Psoas muscle (tissue), 8 donors: ENCODE measurements around the gene TMEM123. TPM values are rescaled to one million over a fixed set of nuclear protein-coding genes. Genes with fewer than 3 reads are reported as not detected.

ENCODE experiments used
- ATAC-seq, 4 donors: fragments of 200-7000 bp; cut with Tn5 transposase; one replicate each; pipeline ENCODE4 v1.9.1; 2020; ENCODE audit warnings: moderate library complexity in 3 of 4, mild to moderate bottlenecking in 2 of 4
- DNase-seq, 2 donors: peaks; one replicate each; pipeline ENCODE4 v3.0.0-alpha.2; 2020
- H3K27ac ChIP-seq: fragments of 200-600 bp; one replicate; pipeline ENCODE4 v1.8.0; 2022
- H3K27me3 ChIP-seq, 3 donors: fragments of 200-600 bp in 1 of 3; one replicate each; pipeline versions ENCODE4 v1.6.1 to v1.8.0; 2013 to 2022; ENCODE audit warnings: low read length in 2 of 3, mild to moderate bottlenecking in 2 of 3, moderate library complexity in 1 of 3; ENCODE audit not compliant: insufficient read depth in 3 of 3
- H3K36me3 ChIP-seq, 2 donors: fragments of 200-600 bp in 1 of 2; one replicate each; pipeline versions ENCODE4 v1.6.1 to v1.8.0; 2013 to 2022; ENCODE audit warnings: low read depth in 1 of 2, mild to moderate bottlenecking in 1 of 2, moderate library complexity in 1 of 2; ENCODE audit not compliant: insufficient read depth in 1 of 2
- H3K4me1 ChIP-seq: fragments of 200-600 bp; one replicate; pipeline ENCODE4 v1.8.0; 2022
- H3K4me3 ChIP-seq: fragments of 200-600 bp; one replicate; pipeline ENCODE4 v1.8.0; 2022; ENCODE audit warnings: mild to moderate bottlenecking
- H3K9me3 ChIP-seq: fragments of 200-600 bp; one replicate; pipeline ENCODE4 v1.8.0; 2022
- WGBS, 3 donors: extraction: QIAGEN DNeasy Blood & Tissue Kit; methylation state at CpG; one replicate each; pipeline versions ENCODE4 v1.1.6 to v1.1.7; 2013; 5-methylcytosine and 5-hydroxymethylcytosine counted together
- intact Hi-C, 2 donors: fragments of 100-400 bp; cut with DNase I; formaldehyde crosslinking; loops; one replicate each; pipeline versions ENCODE4 v1.11.0 to v1.14.2; 2022
- polyA plus RNA-seq, 3 donors: library from polyadenylated mRNA; stranded (reverse); fragments of 200-250 nt; gene quantifications; one replicate each; pipeline ENCODE4 v1.2.3, GENCODE V29; 2013
- total RNA-seq, 4 donors: library from RNA; stranded (reverse); fragmentation: NEBNext Ultra II Directional in 2 of 4; extraction: Animal tissue kit (Norgen Biotek cat#: 25700) in 2 of 4; gene quantifications; one replicate each; pipeline versions ENCODE4 v1.2.1 to v1.2.4, GENCODE V29; 2021 to 2023
- TF ChIP-seq, protein P1 (sequence below): fragments of 200-600 bp; IDR thresholded peaks from one replicate; pipeline ENCODE4 v1.8.0; 2022; ENCODE audit warnings: antibody characterized with exemption
- donor health status: healthy with polysubstance abuse.
- donor health status: DM: no; HTN: no; CAD: no; lungs with moderate emphysema.
- donor health status: Bipolar disorder and iron deficiency.
- donor health status: healthy.
- donor health status: DM: yes; HTN: yes; CAD: no.
- donor health status: DM: no; HTN: no; CAD: no.
- donor health status: DM: no; HTN: no; CAD: no.
- donor health status: DM: yes; HTN: yes; CAD: no.

Gene TMEM123
- total and polyA plus RNA-seq, 7 donors, result 10.8 to 42.6 (median 16.9) TPM

DNA sequence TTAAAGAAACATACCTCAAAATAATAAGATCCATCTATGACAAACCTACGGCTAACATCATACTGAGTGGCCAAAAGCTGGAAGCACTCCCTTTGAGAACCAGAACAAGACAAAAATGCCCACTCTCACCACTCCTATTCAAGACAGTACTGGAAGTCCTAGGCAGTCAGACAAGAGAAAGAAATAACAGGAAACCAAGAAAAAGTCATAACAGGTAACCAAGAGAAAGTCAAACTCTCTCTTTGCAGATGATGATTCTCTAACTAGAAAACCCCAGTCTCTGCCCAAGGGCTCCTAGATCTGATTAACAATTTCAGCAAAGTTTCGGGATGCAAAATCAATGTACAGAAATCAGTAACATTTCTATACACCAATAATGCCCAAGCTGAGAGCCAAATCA is 35.6 kb downstream of the TMEM123 start:
- DNase-seq, result no peak
- TF ChIP-seq, protein P1, sequence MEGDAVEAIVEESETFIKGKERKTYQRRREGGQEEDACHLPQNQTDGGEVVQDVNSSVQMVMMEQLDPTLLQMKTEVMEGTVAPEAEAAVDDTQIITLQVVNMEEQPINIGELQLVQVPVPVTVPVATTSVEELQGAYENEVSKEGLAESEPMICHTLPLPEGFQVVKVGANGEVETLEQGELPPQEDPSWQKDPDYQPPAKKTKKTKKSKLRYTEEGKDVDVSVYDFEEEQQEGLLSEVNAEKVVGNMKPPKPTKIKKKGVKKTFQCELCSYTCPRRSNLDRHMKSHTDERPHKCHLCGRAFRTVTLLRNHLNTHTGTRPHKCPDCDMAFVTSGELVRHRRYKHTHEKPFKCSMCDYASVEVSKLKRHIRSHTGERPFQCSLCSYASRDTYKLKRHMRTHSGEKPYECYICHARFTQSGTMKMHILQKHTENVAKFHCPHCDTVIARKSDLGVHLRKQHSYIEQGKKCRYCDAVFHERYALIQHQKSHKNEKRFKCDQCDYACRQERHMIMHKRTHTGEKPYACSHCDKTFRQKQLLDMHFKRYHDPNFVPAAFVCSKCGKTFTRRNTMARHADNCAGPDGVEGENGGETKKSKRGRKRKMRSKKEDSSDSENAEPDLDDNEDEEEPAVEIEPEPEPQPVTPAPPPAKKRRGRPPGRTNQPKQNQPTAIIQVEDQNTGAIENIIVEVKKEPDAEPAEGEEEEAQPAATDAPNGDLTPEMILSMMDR, result no peak
- intact Hi-C loops, result no loop called here
- H3K9me3 ChIP-seq, result no peaks in the 10 kb centered on the region
- no peaks in the 10 kb centered on the region for H3K36me3 ChIP-seq
- WGBS, 3 donors, result 82 to 99% (median 91%) methylated on average over 2 of the region's 2 CpGs
- no peaks in the 10 kb centered on the region for H3K27me3 ChIP-seq
- H3K4me3 ChIP-seq, result no peak overlapping the region
- no peak for ATAC-seq
- peaks cover 5% of the 10 kb centered on the region for H3K4me1 ChIP-seq
- H3K27ac ChIP-seq, result no peak overlapping the region

DNA sequence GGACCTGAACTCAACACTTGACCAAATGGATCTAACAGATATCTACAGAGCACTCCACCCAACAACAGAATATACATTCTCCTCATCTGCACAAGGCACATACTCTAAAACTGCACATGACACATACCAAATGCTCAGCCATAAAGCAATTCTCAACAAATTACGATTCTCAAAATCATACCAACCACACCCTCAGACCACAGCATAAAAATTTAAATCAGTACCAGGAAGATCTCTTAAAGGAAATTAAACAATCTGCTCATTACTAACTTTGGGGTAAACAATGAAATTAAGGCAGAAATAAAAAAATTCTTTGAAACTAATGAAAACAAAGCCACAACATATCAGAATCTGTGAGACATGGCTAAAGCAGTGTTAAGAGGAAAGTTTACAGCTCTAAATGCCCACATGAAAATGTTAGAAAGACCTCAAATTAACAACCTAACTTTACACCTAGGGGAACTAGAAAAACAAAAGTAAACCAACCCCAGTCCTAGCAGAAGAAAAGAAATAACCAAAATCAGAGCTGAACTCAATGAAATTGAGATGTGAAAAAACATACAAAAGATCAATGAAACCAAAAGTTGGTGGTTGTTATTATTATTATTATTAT is 37.2 kb downstream of the TMEM123 start:
- no peak for DNase-seq
- intact Hi-C loops, result no loop called here
- Histone ChIP-seq H3K4me1 (no peaks in the 10 kb centered on the region), H3K36me3 (no peaks in the 10 kb centered on the region), H3K9me3 (no peaks in the 10 kb centered on the region), H3K4me3 (no peak overlapping the region), H3K27ac (no peak overlapping the region), H3K27me3 (no peaks in the 10 kb centered on the region)
- 83 to 92% (median 85%) methylated on average over 1 of the region's 1 CpG for WGBS, 3 donors
- no peak for ATAC-seq
- TF ChIP-seq, protein P1, result no peak

DNA sequence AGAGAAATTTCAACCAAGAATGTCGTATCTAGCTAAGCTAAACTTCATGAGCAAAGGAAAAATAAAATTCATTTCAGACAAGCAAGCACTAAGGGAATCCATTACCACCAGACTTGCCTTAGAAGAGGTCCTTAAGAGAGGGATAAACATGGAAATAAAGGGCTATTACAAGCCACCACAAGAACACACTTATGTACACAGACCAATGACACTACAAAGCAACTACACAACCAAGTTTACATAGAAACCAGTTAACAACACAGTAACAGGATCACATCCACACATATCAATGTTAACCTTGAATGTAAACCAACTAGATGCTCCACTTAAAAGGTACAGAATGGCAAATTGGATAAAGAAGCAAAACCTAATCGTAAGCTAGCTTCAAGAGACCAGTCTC is 38.0 kb downstream of the TMEM123 start:
- Histone ChIP-seq H3K36me3 (no peaks in the 10 kb centered on the region), H3K27me3 (no peaks in the 10 kb centered on the region), H3K27ac (no peak overlapping the region), H3K9me3 (no peaks in the 10 kb centered on the region), H3K4me3 (no peak overlapping the region), H3K4me1 (no peaks in the 10 kb centered on the region)
- intact Hi-C loops, result no loop called here
- TF ChIP-seq, protein P1, result no peak
- DNase-seq (no peak), ATAC-seq (no peak)
- 95 to 100% (median 99%) methylated on average over 2 of the region's 2 CpGs for WGBS, 3 donors

DNA sequence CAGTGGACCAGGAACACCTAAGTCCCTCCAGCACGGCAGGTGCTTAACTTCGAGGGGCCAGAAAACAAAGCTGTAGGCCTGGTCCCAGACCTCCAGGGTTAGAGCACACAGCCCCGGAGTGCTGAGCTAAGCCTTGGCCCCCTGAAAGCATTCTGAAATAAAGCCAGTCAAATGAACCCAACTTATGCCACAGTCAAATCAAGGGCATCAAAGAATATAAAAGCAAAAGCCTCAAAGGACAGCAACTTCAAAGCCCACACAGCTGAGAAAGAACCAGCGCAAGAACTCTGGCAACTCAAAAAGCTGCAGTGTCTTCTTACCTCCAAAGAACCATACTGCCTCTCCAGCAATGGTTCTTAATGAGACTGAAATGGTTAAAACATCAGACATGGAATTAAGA is 39.1 kb downstream of the TMEM123 start:
- WGBS, 3 donors, result 39 to 46% (median 40%) methylated on average over 4 of the region's 4 CpGs
- H3K27ac ChIP-seq, result no peak overlapping the region
- DNase-seq, result no peak
- TF ChIP-seq, protein P1, result no peak
- H3K27me3 ChIP-seq, result no peaks in the 10 kb centered on the region
- H3K36me3 ChIP-seq, result no peaks in the 10 kb centered on the region
- intact Hi-C loops, result no loop called here
- H3K4me3 ChIP-seq, result no peak overlapping the region
- no peak for ATAC-seq
- H3K9me3 ChIP-seq, result no peaks in the 10 kb centered on the region
- no peaks in the 10 kb centered on the region for H3K4me1 ChIP-seq

DNA sequence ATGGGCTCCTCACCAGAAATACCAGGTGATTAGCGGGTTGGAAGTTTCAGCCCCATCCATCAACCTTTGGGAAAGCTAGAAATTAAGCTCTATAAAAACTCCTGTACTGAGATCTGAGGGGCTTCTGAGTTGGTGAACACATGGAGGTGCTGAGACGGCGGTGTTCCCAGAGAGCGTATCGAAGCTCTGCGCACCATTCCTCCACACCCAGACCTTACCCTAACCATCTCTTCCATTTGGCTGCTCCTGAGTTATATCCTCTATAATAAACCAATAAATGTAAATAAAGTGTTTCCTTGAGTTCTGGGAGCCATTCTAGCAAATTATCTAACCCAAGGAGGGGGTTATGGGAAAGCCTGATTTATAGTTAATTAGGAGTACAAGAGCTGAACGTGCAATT is 41.4 kb downstream of the TMEM123 start:
- H3K27me3 ChIP-seq, result no peaks in the 10 kb centered on the region
- intact Hi-C loops, result no loop called here
- H3K27ac ChIP-seq, result no peak overlapping the region
- TF ChIP-seq, protein P1, result no peak
- DNase-seq (no peak), ATAC-seq (no peak)
- WGBS, 3 donors, result 94 to 95% (median 94%) methylated on average over 7 of the region's 7 CpGs
- no peaks in the 10 kb centered on the region for H3K9me3 ChIP-seq
- H3K36me3 ChIP-seq, result no peaks in the 10 kb centered on the region
- H3K4me3 ChIP-seq, result no peak overlapping the region
- no peaks in the 10 kb centered on the region for H3K4me1 ChIP-seq
